GM12873 (cell line): ENCODE data around the gene CAMTA1.

Experiments
- TF ChIP-seq, protein P1 (sequence below): IDR thresholded peaks from 2 replicates; pipeline ENCODE4 v1.5.1; 2012; ENCODE audit warnings: low read depth, mild to moderate bottlenecking, moderate library complexity, low read length, control low read depth; ENCODE audit not compliant: insufficient read depth; ENCODE audit errors: missing control alignments

Gene CAMTA1

GRCh38 chr1:6961289-6961688 is 176.0 kb downstream of the CAMTA1 start:
- TF ChIP-seq, protein P1, sequence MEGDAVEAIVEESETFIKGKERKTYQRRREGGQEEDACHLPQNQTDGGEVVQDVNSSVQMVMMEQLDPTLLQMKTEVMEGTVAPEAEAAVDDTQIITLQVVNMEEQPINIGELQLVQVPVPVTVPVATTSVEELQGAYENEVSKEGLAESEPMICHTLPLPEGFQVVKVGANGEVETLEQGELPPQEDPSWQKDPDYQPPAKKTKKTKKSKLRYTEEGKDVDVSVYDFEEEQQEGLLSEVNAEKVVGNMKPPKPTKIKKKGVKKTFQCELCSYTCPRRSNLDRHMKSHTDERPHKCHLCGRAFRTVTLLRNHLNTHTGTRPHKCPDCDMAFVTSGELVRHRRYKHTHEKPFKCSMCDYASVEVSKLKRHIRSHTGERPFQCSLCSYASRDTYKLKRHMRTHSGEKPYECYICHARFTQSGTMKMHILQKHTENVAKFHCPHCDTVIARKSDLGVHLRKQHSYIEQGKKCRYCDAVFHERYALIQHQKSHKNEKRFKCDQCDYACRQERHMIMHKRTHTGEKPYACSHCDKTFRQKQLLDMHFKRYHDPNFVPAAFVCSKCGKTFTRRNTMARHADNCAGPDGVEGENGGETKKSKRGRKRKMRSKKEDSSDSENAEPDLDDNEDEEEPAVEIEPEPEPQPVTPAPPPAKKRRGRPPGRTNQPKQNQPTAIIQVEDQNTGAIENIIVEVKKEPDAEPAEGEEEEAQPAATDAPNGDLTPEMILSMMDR = no peak

GRCh38 chr1:6961905-6962477 is 176.7 kb downstream of the CAMTA1 start:
- TF ChIP-seq, protein P1 = no peak

- TF ChIP-seq, protein P1 = no peak
Observed at GRCh38 chr1:6962478-6962995, 177.3 kb downstream of the CAMTA1 start.

GRCh38 chr1:6962996-6963911 is 178.0 kb downstream of the CAMTA1 start:
- TF ChIP-seq, protein P1 = peak; percentile 6

DNA sequence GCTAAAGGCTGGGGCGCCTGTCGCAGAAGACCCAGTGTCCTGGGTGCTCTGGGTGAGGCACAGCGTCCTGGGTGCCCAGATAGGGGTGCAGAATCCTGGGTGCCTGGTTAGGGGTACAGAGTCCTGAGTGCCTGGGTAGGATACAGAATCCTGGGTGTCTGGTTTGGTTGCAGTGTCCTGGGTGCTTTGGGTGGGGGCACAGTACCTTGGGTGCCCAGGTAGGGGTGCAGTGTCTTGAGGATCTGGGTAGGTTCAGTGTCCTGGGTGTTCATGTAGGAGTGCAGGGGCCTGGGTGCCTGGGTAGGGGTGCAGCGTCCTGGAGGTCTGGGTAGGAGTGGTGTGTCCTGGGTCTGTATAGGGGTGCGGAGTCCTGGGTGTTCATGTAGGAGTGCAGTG is 178.7 kb downstream of the CAMTA1 start:
- TF ChIP-seq, protein P1 = no peak

GRCh38 chr1:6965083-6965934 is 180.1 kb downstream of the CAMTA1 start:
- TF ChIP-seq, protein P1 = no peak

- TF ChIP-seq, protein P1 = no peak
Observed at GRCh38 chr1:6965935-6966241, 180.6 kb downstream of the CAMTA1 start.
